Measurements from ENCODE around the gene MYO1E.

DNA sequence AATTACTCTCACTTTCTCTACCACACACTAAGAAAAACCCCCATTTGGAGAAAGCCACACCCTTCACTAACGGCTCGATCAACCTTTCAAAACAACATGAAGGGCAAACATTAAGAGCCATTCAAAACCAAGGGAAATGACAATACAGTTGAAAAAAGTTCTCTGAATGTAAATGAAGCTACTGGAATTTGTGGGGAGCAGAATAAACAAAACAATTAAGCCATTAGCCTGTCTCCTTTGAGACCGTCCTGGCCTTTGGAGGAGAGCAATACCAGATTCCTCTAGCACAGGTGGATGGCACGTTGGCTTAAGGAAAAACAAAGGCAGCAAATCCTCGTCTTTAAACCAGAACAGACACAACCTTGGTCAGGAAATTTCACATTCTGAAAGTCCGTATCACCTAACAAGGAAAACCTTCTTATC lies 18.7 kb downstream of the MYO1E start:
- TF ChIP-seq TOX (CRISPR knock-in tag; IDR thresholded peaks at IDR 0.05; ENCODE audit: borderline replicate concordance) (no peak), ARNTL (CRISPR knock-in tag; IDR thresholded peaks at IDR 0.05; ENCODE audit: borderline replicate concordance, low read depth) (no peak), OSR1 (CRISPR knock-in tag; IDR thresholded peaks at IDR 0.05) (no peak), ZNF70 (CRISPR knock-in tag; IDR thresholded peaks at IDR 0.05) (no peak), RARB (CRISPR knock-in tag; IDR thresholded peaks at IDR 0.05) (no peak), SNAI2 (CRISPR knock-in tag; IDR thresholded peaks at IDR 0.05) (no peak), ISL1 (CRISPR knock-in tag; IDR thresholded peaks at IDR 0.05) (no peak), PPARA (CRISPR knock-in tag; IDR thresholded peaks at IDR 0.05; ENCODE audit: borderline replicate concordance) (no peak), ZNF8 (CRISPR knock-in tag; IDR thresholded peaks at IDR 0.05) (no peak), ZFP3 (CRISPR knock-in tag; IDR thresholded peaks at IDR 0.05) (no peak)
- TF ChIP-seq, protein P1, sequence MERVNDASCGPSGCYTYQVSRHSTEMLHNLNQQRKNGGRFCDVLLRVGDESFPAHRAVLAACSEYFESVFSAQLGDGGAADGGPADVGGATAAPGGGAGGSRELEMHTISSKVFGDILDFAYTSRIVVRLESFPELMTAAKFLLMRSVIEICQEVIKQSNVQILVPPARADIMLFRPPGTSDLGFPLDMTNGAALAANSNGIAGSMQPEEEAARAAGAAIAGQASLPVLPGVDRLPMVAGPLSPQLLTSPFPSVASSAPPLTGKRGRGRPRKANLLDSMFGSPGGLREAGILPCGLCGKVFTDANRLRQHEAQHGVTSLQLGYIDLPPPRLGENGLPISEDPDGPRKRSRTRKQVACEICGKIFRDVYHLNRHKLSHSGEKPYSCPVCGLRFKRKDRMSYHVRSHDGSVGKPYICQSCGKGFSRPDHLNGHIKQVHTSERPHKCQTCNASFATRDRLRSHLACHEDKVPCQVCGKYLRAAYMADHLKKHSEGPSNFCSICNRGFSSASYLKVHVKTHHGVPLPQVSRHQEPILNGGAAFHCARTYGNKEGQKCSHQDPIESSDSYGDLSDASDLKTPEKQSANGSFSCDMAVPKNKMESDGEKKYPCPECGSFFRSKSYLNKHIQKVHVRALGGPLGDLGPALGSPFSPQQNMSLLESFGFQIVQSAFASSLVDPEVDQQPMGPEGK (CRISPR knock-in tag; IDR thresholded peaks at IDR 0.05; ENCODE audit: borderline replicate concordance) = no peak
